Small intestine (tissue), 7 donors: ENCODE results near the gene ZNF500. TPM values are rescaled to one million over a fixed set of nuclear protein-coding genes. Genes with fewer than 3 reads are reported as not detected.

Experiments used
- DNase-seq, 2 donors: peaks; one replicate each; pipeline versions ENCODE4 v3.0.0 to v3.0.0-alpha.2; 2013
- FAIRE-seq: peaks from 2 replicates; lab custom pipeline; 2012; peaks lifted over from hg19 to GRCh38; lab: Jason Lieb, UNC
- H3K27ac ChIP-seq, 3 donors: one replicate each; pipeline ENCODE4 v1.5.1; 2013; ENCODE audit warnings: low read length in 2 of 3, mild to moderate bottlenecking in 2 of 3, control low read depth in 1 of 3, inconsistent platforms in 1 of 3, low read depth in 1 of 3, moderate library complexity in 1 of 3
- H3K27me3 ChIP-seq, 3 donors: one replicate each; pipeline ENCODE4 v1.6.1; 2013; ENCODE audit warnings: low read length in 3 of 3, inconsistent platforms in 1 of 3; ENCODE audit not compliant: control insufficient read depth in 3 of 3, insufficient read depth in 3 of 3
- H3K36me3 ChIP-seq, 3 donors: one replicate each; pipeline ENCODE4 v1.6.1; 2013; ENCODE audit warnings: low read length in 3 of 3, inconsistent platforms in 1 of 3, low read depth in 1 of 3, mild to moderate bottlenecking in 1 of 3, moderate library complexity in 1 of 3; ENCODE audit not compliant: control insufficient read depth in 3 of 3, insufficient read depth in 2 of 3
- H3K4me1 ChIP-seq, 3 donors: one replicate each; pipeline ENCODE4 v1.6.1; 2013; ENCODE audit warnings: low read length in 2 of 3, inconsistent platforms in 1 of 3, low read depth in 1 of 3, mild to moderate bottlenecking in 1 of 3, moderate library complexity in 1 of 3; ENCODE audit not compliant: control insufficient read depth in 3 of 3, insufficient read depth in 2 of 3
- H3K4me3 ChIP-seq, 3 donors: one replicate each; pipeline ENCODE4 v1.5.1; 2013; ENCODE audit warnings: low read length in 3 of 3, control low read depth in 1 of 3, inconsistent platforms in 1 of 3, low read depth in 1 of 3, mild to moderate bottlenecking in 1 of 3, moderate library complexity in 1 of 3
- H3K9me3 ChIP-seq, 2 donors: one replicate each; pipeline ENCODE4 v1.6.1; 2013; ENCODE audit warnings: low read depth in 1 of 2, low read length in 1 of 2; ENCODE audit not compliant: control insufficient read depth in 2 of 2, insufficient read depth in 1 of 2
- WGBS, 3 donors: extraction: QIAGEN DNeasy Blood & Tissue Kit; methylation state at CpG; one replicate each; pipeline ENCODE4 v1.1.7; 2013; 5-methylcytosine and 5-hydroxymethylcytosine counted together
- polyA plus RNA-seq, 4 donors: library from polyadenylated mRNA; stranded (reverse) in 3 of 4; unstranded in 1 of 4; fragments of 200-250 nt in 3 of 4; fragments of 120-200 nt in 1 of 4; gene quantifications; one replicate each; pipeline versions ENCODE4 v1.2.1 to v1.2.3, GENCODE V29; 2013
- donor health status: healthy with polysubstance abuse.
- donor health status: control.
- donor health status: control.
- donor health status: Bipolar disorder and iron deficiency.
- donor health status: healthy.

The ZNF500 gene
- polyA plus RNA-seq, 4 donors: 2.0 to 11.1 (median 6.6) TPM

DNA sequence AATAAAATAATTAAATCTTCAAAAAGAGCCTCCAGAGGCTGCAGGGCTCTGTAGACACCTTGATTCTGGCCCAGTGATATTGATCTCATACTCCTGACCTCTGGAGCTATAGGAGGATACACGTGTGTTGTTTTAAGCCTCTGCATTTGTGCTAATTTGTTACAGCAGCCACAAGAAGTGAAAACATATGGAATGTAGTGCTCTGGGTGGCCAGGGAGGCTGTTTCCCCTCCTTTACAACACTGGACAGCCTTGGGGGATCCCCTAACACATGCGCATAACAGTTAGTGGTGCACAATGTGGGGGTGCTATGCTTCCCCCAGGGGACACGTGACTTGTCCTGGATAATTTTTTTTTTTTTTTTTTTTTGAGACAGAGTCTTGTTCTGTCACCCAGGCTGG is 4.7 kb upstream of the ZNF500 start:
- no peak for FAIRE-seq
- 62 to 71% (median 65%) methylated on average over 3 of the region's 3 CpGs for WGBS, 3 donors
- no peak overlapping the region for H3K27ac ChIP-seq
- H3K9me3 ChIP-seq: no peaks in the 10 kb centered on the region
- no peak overlapping the region for H3K4me3 ChIP-seq
- no peaks in the 10 kb centered on the region for H3K36me3 ChIP-seq
- peaks cover 0 to 12% (median 7%) of the 10 kb centered on the region in 3 donors for H3K4me1 ChIP-seq
- no peaks in the 10 kb centered on the region for H3K27me3 ChIP-seq
- no peak for DNase-seq

DNA sequence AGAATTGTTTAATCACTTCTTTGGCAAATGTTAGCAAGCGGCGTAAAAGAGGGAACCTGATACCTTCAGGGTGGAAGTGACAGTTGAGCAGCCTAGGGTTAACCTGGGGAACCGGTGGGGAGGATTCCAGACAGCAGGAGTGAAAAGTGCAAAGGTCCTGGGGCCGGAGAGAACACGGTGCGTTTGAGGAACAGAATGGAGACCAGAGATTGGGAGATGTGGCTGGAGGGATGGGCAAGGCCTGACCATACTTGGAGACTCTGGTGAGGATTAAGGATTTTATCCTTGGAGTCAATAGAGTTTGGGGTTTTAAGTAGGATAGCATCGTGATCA is 2.3 kb upstream of the ZNF500 start:
- H3K27me3 ChIP-seq: no peaks in the 10 kb centered on the region
- H3K4me1 ChIP-seq: peaks cover 0 to 23% (median 13%) of the 10 kb centered on the region in 3 donors
- peak overlapping the region in 2 of 3 donors; percentile 72 to 73 for H3K4me3 ChIP-seq
- WGBS, 3 donors: 31 to 58% (median 48%) methylated on average over 7 of the region's 7 CpGs
- no peaks in the 10 kb centered on the region for H3K9me3 ChIP-seq
- H3K27ac ChIP-seq: no peak overlapping the region
- FAIRE-seq (no peak), DNase-seq (peak; percentile 22 to 35)
- peaks cover 0 to 14% (median 0%) of the 10 kb centered on the region in 3 donors for H3K36me3 ChIP-seq

DNA sequence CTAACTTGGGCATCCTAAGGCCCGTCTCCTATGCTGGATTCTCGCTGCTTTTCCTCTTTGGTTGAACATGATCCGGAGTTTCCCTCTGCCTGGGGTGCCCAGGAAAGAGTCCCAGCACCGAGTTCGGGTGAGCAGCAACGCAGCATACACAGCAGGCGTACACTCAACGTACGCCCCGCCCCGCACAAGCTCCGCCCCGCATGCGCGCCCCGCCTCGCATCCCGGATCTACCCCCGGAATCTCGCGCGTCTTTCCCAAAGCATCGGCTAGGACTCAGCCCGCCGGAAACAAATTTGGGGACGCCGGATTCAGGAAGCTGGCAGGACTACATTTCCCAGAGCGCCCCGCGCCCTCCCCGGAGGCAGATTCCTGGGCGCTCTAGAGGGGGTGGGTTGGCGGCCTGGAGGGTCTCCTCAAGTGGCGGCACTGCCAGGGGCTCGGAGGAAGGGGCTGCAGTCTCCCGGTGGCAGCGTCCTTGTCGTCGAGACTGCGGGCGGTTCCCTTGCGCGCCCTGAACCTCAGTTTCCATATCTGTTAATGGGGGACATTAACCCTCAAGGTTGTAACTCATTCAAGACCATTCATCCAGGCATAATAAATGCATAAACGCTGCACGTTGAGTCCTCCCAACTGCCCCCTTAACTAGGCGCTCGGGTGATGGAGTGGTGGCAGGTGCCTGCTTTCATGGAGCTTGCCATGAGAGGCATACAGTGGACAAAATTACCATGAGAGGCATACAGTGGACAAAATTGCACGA is 1.8 kb upstream of the ZNF500 start:
- peak; percentile 98 for DNase-seq
- no peaks in the 10 kb centered on the region for H3K9me3 ChIP-seq
- no peak for FAIRE-seq
- H3K27ac ChIP-seq: peak overlapping the region; percentile 76 to 97 (median 88)
- H3K4me3 ChIP-seq: peak overlapping the region; percentile 29 to 73 (median 72)
- H3K36me3 ChIP-seq: peaks cover 2 to 19% (median 4%) of the 10 kb centered on the region in 3 donors
- 2 to 6% (median 4%) methylated on average over 45 to 48 of the region's 48 CpGs for WGBS, 3 donors
- peaks cover 0 to 23% (median 13%) of the 10 kb centered on the region in 3 donors for H3K4me1 ChIP-seq
- no peaks in the 10 kb centered on the region for H3K27me3 ChIP-seq

DNA sequence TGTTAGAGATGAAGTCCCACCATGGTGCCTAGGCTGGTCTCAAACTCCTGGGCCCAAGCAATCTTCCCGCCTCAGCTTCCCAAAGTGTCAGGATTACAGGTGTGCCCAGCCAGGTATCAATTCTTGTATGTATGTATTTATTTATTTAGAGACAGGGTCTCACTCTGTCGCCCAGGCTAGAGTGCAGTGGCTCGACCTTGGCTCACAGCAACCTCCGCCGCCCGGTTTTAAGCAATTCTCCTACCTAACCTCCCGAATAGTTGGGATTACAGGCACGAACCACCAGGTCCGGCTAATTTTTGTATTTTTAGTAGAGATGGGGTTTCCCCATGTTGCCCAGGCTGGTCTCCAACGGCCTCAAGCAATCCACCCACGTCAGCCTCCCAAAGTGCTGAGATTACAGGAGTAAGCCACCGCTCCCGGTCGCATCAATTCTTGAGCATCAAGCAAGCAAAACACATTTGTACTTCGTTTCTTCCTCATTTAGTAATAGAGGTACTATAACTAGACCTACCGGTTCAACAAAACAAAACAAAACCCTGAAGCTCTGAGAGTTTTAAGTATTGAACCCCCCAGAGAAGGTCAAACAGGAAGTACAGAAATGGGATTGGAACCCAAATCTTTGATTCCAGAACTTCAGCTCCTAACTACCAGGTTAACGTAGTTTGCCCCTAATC is 1.0 kb upstream of the ZNF500 start:
- H3K27me3 ChIP-seq: no peaks in the 10 kb centered on the region
- FAIRE-seq (no peak), DNase-seq (no peak)
- H3K4me1 ChIP-seq: peaks cover 0 to 23% (median 13%) of the 10 kb centered on the region in 3 donors
- peaks cover 3 to 26% (median 7%) of the 10 kb centered on the region in 3 donors for H3K36me3 ChIP-seq
- H3K9me3 ChIP-seq: no peaks in the 10 kb centered on the region
- peak overlapping the region; percentile 76 to 97 (median 88) for H3K27ac ChIP-seq
- 29 to 42% (median 32%) methylated on average over 17 of the region's 17 CpGs for WGBS, 3 donors
- H3K4me3 ChIP-seq: peak overlapping the region; percentile 10 to 73 (median 72)

DNA sequence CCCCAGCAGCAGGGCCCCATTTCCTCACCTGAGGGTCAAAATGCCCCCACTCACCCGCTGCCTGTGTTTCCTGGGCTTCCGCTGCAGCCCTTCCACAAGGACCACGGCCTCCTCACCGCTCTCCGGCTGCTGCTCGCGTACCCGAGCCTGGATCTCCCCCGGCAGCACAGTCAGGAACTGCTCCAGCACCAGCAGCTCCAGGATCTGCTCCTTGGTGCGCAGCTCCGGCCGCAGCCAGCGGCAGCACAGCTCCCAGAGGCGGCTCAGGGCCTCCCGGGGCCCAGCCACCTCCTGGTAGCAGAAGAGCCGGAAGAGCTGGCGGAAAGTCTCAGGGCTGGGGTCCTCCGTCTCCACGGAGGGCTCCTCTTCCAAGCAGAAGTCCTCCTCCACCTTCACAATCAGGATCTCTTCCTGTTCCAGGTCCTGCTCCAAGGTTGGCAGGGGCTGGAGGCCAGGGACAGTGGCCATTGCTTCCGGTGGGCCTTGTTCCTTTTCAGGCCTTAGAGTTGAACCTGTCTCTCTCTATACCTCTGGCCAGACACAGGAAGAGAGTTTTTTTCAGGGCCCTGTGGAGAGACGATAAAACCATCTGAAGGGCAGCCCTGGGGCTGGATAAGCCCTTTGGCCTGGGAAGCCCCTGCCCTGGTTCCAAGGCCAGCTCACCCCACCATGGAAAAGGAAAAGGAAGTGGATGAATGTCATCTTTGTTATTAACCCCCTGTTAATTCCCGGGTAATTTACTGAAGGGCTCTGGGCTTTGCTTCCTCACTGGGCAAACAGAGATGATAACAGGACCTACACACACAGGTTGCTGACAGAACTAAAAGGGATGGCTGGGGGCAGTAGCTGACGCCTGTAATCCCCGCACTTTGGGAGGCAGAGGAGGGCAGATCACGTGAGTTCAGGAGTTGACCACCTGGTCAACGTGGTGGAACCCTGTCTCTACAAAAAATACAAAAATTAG is 1.2 kb downstream of the ZNF500 start:
- H3K9me3 ChIP-seq: no peaks in the 10 kb centered on the region
- DNase-seq (no peak), FAIRE-seq (no peak)
- peaks cover 3 to 46% (median 16%) of the 10 kb centered on the region in 3 donors for H3K36me3 ChIP-seq
- H3K27ac ChIP-seq: peak overlapping the region in 1 of 3 donors; percentile 8
- H3K4me1 ChIP-seq: peaks cover 0 to 23% (median 13%) of the 10 kb centered on the region in 3 donors
- peak overlapping the region in 2 of 3 donors; percentile 87 to 88 for H3K4me3 ChIP-seq
- 71 to 76% (median 73%) methylated on average over 26 of the region's 26 CpGs for WGBS, 3 donors
- H3K27me3 ChIP-seq: no peaks in the 10 kb centered on the region

DNA sequence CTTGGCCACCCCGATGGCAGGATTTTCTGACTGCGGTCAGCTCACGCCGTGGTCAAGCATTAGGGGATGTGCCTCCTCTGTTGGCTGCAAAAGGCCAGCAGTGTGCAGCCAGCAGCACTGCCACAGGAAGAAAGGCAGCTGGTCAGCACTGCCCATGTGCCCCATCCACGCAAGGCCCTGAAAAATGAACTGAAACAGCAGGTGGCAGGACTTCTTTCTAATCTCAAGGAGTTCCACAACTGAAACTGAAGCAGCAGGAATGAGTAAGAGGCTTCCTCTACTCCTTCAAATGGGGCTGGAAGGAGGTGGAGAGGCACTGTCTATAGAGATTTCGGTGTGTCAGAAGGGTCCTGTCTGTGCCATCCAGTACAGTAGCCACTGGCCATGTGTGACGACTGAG is 3.2 kb downstream of the ZNF500 start:
- 89 to 92% (median 89%) methylated on average over 7 of the region's 7 CpGs for WGBS, 3 donors
- FAIRE-seq (no peak), DNase-seq (no peak)
- Histone ChIP-seq H3K27me3 (no peaks in the 10 kb centered on the region), H3K36me3 (peaks cover 12 to 64% (median 17%) of the 10 kb centered on the region in 3 donors), H3K4me3 (no peak overlapping the region), H3K9me3 (no peaks in the 10 kb centered on the region), H3K4me1 (peaks cover 0 to 20% (median 13%) of the 10 kb centered on the region in 3 donors), H3K27ac (no peak overlapping the region)

DNA sequence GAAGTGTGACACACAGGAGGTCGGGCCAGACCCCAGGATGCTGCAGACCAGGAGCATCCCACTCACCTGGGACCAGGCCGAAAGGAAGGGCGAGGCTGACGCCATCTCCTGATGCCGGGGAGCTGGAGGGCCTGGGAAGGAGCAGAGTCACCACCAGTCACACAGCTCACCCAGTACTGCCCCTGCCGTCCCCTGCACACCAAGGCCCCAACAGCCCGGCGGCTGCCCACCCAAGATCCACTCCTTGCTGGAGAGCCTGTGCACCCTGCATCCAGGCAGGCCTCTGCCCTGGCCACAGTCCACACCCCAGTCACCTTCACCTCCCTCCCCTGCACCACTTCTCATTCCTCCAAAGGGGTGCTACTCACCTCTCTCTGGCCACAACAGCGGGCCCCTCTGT is 4.8 kb downstream of the ZNF500 start:
- no peak for FAIRE-seq
- H3K36me3 ChIP-seq: peaks cover 17 to 78% (median 17%) of the 10 kb centered on the region in 3 donors
- no peaks in the 10 kb centered on the region for H3K27me3 ChIP-seq
- 90 to 96% (median 94%) methylated on average over 6 to 9 of the region's 9 CpGs for WGBS, 3 donors
- no peaks in the 10 kb centered on the region for H3K9me3 ChIP-seq
- DNase-seq: no peak
- no peak overlapping the region for H3K27ac ChIP-seq
- H3K4me1 ChIP-seq: peaks cover 0 to 11% (median 6%) of the 10 kb centered on the region in 3 donors
- no peak overlapping the region for H3K4me3 ChIP-seq
